Astrocyte of the cerebellum (primary cell): ENCODE measurements around the gene PITPNC1.

Source experiments
- DNase-seq: peaks from one replicate; pipeline ENCODE4 v3.0.0-alpha.2; 2011; ENCODE audit warnings: low read depth
- H3K4me3 ChIP-seq: 2 replicates; pipeline ENCODE4 v1.5.1; 2011; ENCODE audit warnings: mild to moderate bottlenecking, low read depth, low read length, moderate library complexity
- CTCF ChIP-seq: IDR thresholded peaks from 2 replicates; pipeline ENCODE4 v1.5.1; 2012; ENCODE audit warnings: low read length, low read depth, moderate library complexity, mild to moderate bottlenecking; ENCODE audit errors: missing control alignments
- in situ Hi-C: cut with HindIII; loops from 2 replicates; pipeline ENCODE4 v1.10.0; 2017; ENCODE audit warnings: low sequenced_read_pairs

PITPNC1 gene

GRCh38 chr17:67458203-67458602, 81.1 kb downstream of the PITPNC1 start:
- no peak for TF ChIP-seq CTCF
- no peak overlapping the region for H3K4me3 ChIP-seq
- in situ Hi-C loops: no loop called here
- no peak for DNase-seq

- no peak overlapping the region for H3K4me3 ChIP-seq
- DNase-seq: no peak
- in situ Hi-C loops: no loop called here
- TF ChIP-seq CTCF: no peak
Observed at GRCh38 chr17:67459985-67460384, 82.9 kb downstream of the PITPNC1 start.

DNA sequence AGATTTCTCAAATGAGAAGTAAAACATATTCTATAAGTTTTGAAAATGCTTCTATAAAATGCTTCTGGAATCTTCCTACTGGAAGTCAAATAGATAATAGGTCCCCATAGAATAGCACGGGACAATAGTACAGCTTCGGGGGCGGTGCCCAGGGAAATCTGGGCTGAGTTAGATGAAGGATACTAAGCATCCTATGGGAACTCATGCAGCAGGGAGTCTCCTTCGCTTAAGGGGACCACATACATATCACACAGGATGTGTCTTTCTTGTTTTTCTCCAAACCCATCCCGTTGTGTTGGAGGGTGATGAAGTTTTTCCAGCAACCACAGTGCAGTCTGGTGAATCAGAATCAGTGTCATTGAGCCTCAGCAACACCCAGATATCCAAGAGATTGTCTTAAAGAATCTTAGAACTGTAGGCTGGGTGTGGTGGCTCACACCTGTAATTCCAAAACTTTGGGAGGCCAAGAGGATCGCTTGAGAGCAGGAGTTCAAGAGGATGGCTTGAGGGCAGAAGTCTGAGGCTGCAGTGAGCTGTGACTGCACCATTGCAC, 84.2 kb downstream of the PITPNC1 start:
- no peak for DNase-seq
- H3K4me3 ChIP-seq: no peak overlapping the region
- TF ChIP-seq CTCF: no peak
- in situ Hi-C loops: no loop called here

DNA sequence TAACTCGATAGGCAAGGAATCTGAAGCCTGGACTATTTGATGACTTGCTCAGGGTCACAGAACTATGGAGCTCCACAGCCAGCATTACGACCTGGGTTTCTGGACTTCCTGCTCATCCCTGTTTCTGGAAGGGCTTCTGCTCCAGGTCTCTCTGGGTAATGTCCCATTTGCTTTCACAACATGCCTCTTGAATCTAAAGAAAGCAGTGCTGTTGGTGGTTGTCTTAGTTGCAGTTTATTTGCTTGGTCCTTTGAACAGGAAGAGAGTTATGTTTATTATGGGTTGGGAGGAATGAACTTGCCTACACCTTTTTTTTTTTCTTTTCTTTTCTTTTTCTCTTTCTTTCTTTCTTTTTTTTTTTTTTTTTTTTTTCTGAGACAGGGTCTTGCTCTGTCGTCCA, 84.8 kb downstream of the PITPNC1 start:
- in situ Hi-C loops: no loop called here
- no peak for DNase-seq
- TF ChIP-seq CTCF: no peak
- H3K4me3 ChIP-seq: no peak overlapping the region

GRCh38 chr17:67466251-67466796, 89.2 kb downstream of the PITPNC1 start:
- H3K4me3 ChIP-seq: no peak overlapping the region
- in situ Hi-C loops: no loop called here
- no peak for DNase-seq
- TF ChIP-seq CTCF: no peak

- no peak for TF ChIP-seq CTCF
- H3K4me3 ChIP-seq: no peak overlapping the region
- DNase-seq: no peak
- in situ Hi-C loops: no loop called here
Observed at GRCh38 chr17:67467500-67468455, 90.7 kb downstream of the PITPNC1 start.
